Neural progenitor cell (in vitro differentiated cells): Measurements from ENCODE around the gene OPALIN. TPM values are rescaled to one million over a fixed set of nuclear protein-coding genes. Genes with fewer than 3 reads are reported as not detected.

Experiments
- DNase-seq: peaks from one replicate; pipeline ENCODE4 v3.0.0-alpha.2; 2016; ENCODE audit warnings: low spot score
- H2AFZ ChIP-seq: fragments of 200-600 bp; sonication (generic); replicated peaks from 2 replicates; pipeline ENCODE4 v1.6.1; 2016; ENCODE audit warnings: antibody characterized with exemption
- H3F3A ChIP-seq: fragments of 200-600 bp; sonication (generic); 2 replicates; pipeline ENCODE4 v1.6.1; 2016; ENCODE audit warnings: antibody characterized with exemption, low read depth
- H3K27ac ChIP-seq: fragments of 200-600 bp; sonication (generic); 2 replicates; pipeline ENCODE4 v1.5.1; 2016; ENCODE audit warnings: mild to moderate bottlenecking
- H3K27me3 ChIP-seq: fragments of 200-600 bp; sonication (generic); 2 replicates; pipeline ENCODE4 v1.6.1; 2016; ENCODE audit warnings: mild to moderate bottlenecking, moderate library complexity
- H3K36me3 ChIP-seq: fragments of 200-600 bp; sonication (generic); 2 replicates; pipeline ENCODE4 v1.5.1; 2016
- H3K4me1 ChIP-seq: fragments of 200-600 bp; sonication (generic); 2 replicates; pipeline ENCODE4 v1.6.1; 2016; ENCODE audit warnings: mixed run types
- H3K4me2 ChIP-seq: fragments of 200-600 bp; sonication (generic); 2 replicates; pipeline ENCODE4 v1.6.1; 2016
- H3K4me3 ChIP-seq: fragments of 200-600 bp; sonication (generic); 2 replicates; pipeline ENCODE4 v1.5.1; 2016
- H3K79me2 ChIP-seq: fragments of 200-600 bp; sonication (generic); 2 replicates; pipeline ENCODE4 v1.6.1; 2016; ENCODE audit warnings: low read depth
- H3K9ac ChIP-seq: fragments of 200-600 bp; sonication (generic); 2 replicates; pipeline ENCODE4 v1.6.1; 2016
- H3K9me3 ChIP-seq: fragments of 200-600 bp; sonication (generic); 2 replicates; pipeline ENCODE4 v1.5.1; 2016; ENCODE audit warnings: low read depth
- H4K20me1 ChIP-seq: fragments of 200-600 bp; sonication (generic); 2 replicates; pipeline ENCODE4 v1.6.1; 2016; ENCODE audit warnings: low read depth
- H3K27ac Mint-ChIP-seq: 3 replicates; pipeline ENCODE4 v1.8.0; 2021; ENCODE audit warnings: mixed read lengths
- H3K27me3 Mint-ChIP-seq: 2 replicates; pipeline ENCODE4 v1.8.0; 2022; ENCODE audit warnings: low read depth, mild to moderate bottlenecking, inconsistent platforms, moderate library complexity, mixed read lengths; ENCODE audit not compliant: insufficient read depth
- H3K36me3 Mint-ChIP-seq: 3 replicates; pipeline ENCODE4 v1.8.0; 2021; ENCODE audit warnings: mixed read lengths
- H3K4me1 Mint-ChIP-seq: 3 replicates; pipeline ENCODE4 v1.8.0; 2021; ENCODE audit warnings: mixed read lengths
- H3K4me3 Mint-ChIP-seq: 3 replicates; pipeline ENCODE4 v1.8.0; 2021; ENCODE audit warnings: mild to moderate bottlenecking, moderate library complexity, mixed read lengths
- H3K9me3 Mint-ChIP-seq: 3 replicates; pipeline ENCODE4 v1.8.0; 2020; ENCODE audit warnings: mixed read lengths
- CTCF ChIP-seq: fragments of 200-600 bp; sonication (generic); IDR thresholded peaks from 2 replicates; pipeline ENCODE4 v1.5.1; 2017; ENCODE audit warnings: antibody characterized with exemption, mild to moderate bottlenecking
- EZH2 ChIP-seq: fragments of 200-600 bp; sonication (generic); IDR thresholded peaks from 2 replicates; pipeline ENCODE4 v1.6.1; 2017; ENCODE audit warnings: antibody characterized with exemption, mild to moderate bottlenecking, moderate library complexity
- EZH2phosphoT487 ChIP-seq: fragments of 200-600 bp; sonication (generic); IDR thresholded peaks from 2 replicates; pipeline ENCODE4 v1.6.1; 2017; ENCODE audit warnings: antibody characterized with exemption
- total RNA-seq: library from RNA; depleted of rRNA; stranded (reverse); fragments of >200 nt; gene quantifications from 2 replicates; pipeline ENCODE4 v1.2.3, GENCODE V29; 2015; ENCODE audit warnings: low replicate concordance

Gene OPALIN
- total RNA-seq, 1 donor from 2014 or later, result not detected

- no peaks in the 10 kb centered on the region for H4K20me1 ChIP-seq
- H3K4me3 ChIP-seq, result no peak overlapping the region
- Mint-ChIP-seq H3K27me3 (peaks cover 2% of the 10 kb centered on the region), H3K27ac (no peak overlapping the region), H3K9me3 (no peaks in the 10 kb centered on the region), H3K4me1 (no peaks in the 10 kb centered on the region), H3K36me3 (no peaks in the 10 kb centered on the region), H3K4me3 (no peak overlapping the region)
- no peak for DNase-seq
- no peaks in the 10 kb centered on the region for H3K9me3 ChIP-seq
- H3K4me2 ChIP-seq, result no peak overlapping the region
- H3K4me1 ChIP-seq, result no peaks in the 10 kb centered on the region
- TF ChIP-seq EZH2phosphoT487 (no peak), CTCF (no peak), EZH2 (no peak)
- no peak overlapping the region for H3K9ac ChIP-seq
- H2AFZ ChIP-seq, result no peak overlapping the region
- no peaks in the 10 kb centered on the region for H3K36me3 ChIP-seq
- no peak overlapping the region for H3K27ac ChIP-seq
- no peaks in the 10 kb centered on the region for H3K79me2 ChIP-seq
- no peaks in the 10 kb centered on the region for H3K27me3 ChIP-seq
- H3F3A ChIP-seq, result no peaks in the 10 kb centered on the region
Measured at GRCh38 chr10:96352582-96352981, 6.2 kb downstream of the OPALIN start.

- Histone ChIP-seq H3K36me3 (no peaks in the 10 kb centered on the region), H3K4me2 (no peak overlapping the region), H3K4me1 (no peaks in the 10 kb centered on the region), H3K9ac (no peak overlapping the region), H4K20me1 (no peaks in the 10 kb centered on the region), H3K4me3 (no peak overlapping the region), H3K9me3 (peaks cover 2% of the 10 kb centered on the region), H2AFZ (no peak overlapping the region), H3K27ac (no peak overlapping the region), H3K79me2 (no peaks in the 10 kb centered on the region), H3K27me3 (no peaks in the 10 kb centered on the region), H3F3A (no peaks in the 10 kb centered on the region)
- DNase-seq, result no peak
- H3K27me3 Mint-ChIP-seq, result peaks cover 2% of the 10 kb centered on the region
- TF ChIP-seq EZH2, result no peak
- TF ChIP-seq EZH2phosphoT487, result no peak
- no peak for TF ChIP-seq CTCF
- no peak overlapping the region for H3K27ac Mint-ChIP-seq
- H3K4me1 Mint-ChIP-seq, result no peaks in the 10 kb centered on the region
- H3K9me3 Mint-ChIP-seq, result peaks cover 4% of the 10 kb centered on the region
- H3K36me3 Mint-ChIP-seq, result no peaks in the 10 kb centered on the region
- H3K4me3 Mint-ChIP-seq, result no peak overlapping the region
Measured at GRCh38 chr10:96352027-96352426, 6.8 kb downstream of the OPALIN start.

- Histone ChIP-seq H3K9ac (no peak overlapping the region), H3K27ac (no peak overlapping the region), H3K4me1 (peaks cover 16% of the 10 kb centered on the region), H3F3A (peaks cover 25% of the 10 kb centered on the region), H3K36me3 (peaks cover 5% of the 10 kb centered on the region), H3K27me3 (peaks cover 12% of the 10 kb centered on the region), H2AFZ (no peak overlapping the region), H3K9me3 (peaks cover 14% of the 10 kb centered on the region), H3K4me3 (no peak overlapping the region), H3K79me2 (no peaks in the 10 kb centered on the region), H3K4me2 (no peak overlapping the region), H4K20me1 (no peaks in the 10 kb centered on the region)
- Mint-ChIP-seq H3K4me1 (peaks cover 13% of the 10 kb centered on the region), H3K36me3 (no peaks in the 10 kb centered on the region), H3K9me3 (peaks cover 15% of the 10 kb centered on the region), H3K27me3 (peaks cover 9% of the 10 kb centered on the region), H3K27ac (no peak overlapping the region), H3K4me3 (no peak overlapping the region)
- TF ChIP-seq EZH2 (no peak), EZH2phosphoT487 (no peak), CTCF (no peak)
- no peak for DNase-seq
Measured at GRCh38 chr10:96346295-96346694, 12.5 kb downstream of the OPALIN start.
